ENCODE results near the gene ZNF543.
"Not testable (repeated sequence)": the region's sequence is repeated elsewhere in the genome, so short reads cannot be mapped to it uniquely, and the experiment has no call there.

ZNF543 gene

GRCh38 chr19:57276430-57276829 is 43.8 kb upstream of the ZNF543 start:
- Histone ChIP-seq H2AFZ (ENCODE audit: low read length) (no peak overlapping the region), H3K27ac (ENCODE audit: low read length) (no peak overlapping the region), H3K9me3 (replicated peaks; ENCODE audit: insufficient read depth, low read length) (no peaks in the 10 kb centered on the region), H3K27me3 (replicated peaks; ENCODE audit: insufficient read depth, low read length) (no peaks in the 10 kb centered on the region), H3K79me2 (ENCODE audit: low read length) (peaks cover 12% of the 10 kb centered on the region), H4K20me1 (ENCODE audit: insufficient read depth, low read length) (no peaks in the 10 kb centered on the region), H3F3A (ENCODE audit: insufficient read depth, low read length) (peaks cover 16% of the 10 kb centered on the region), H3K9ac (ENCODE audit: low read length) (no peak overlapping the region), H3K4me1 (ENCODE audit: low read length) (0 out of 2 replicates have a peak, but pooled peaks cover 5% of the 10 kb centered on the region), H3K9me2 (replicated peaks; ENCODE audit: insufficient read depth, low read length) (no peaks in the 10 kb centered on the region), H3K4me2 (ENCODE audit: low read depth, low read length) (no peak overlapping the region), H3K36me3 (replicated peaks; ENCODE audit: insufficient read depth, low read length) (no peaks in the 10 kb centered on the region), H3K4me3 (ENCODE audit: low read length) (no peak overlapping the region)
- no peak for DNase-seq
- TF ChIP-seq EZH2 (optimal IDR thresholded peaks at IDR 0.05; ENCODE audit: low read depth, low read length) (no peak), EZH2phosphoT487 (IDR thresholded peaks at IDR 0.05; ENCODE audit: low read length) (no peak), CTCF (IDR thresholded peaks at IDR 0.05; ENCODE audit: low read length) (no peak)

GRCh38 chr19:57278481-57278880 is 41.8 kb upstream of the ZNF543 start:
- H3K9me2 ChIP-seq (replicated peaks; ENCODE audit: insufficient read depth, low read length); H3K27me3 ChIP-seq (replicated peaks; ENCODE audit: insufficient read depth, low read length); H3K36me3 ChIP-seq (replicated peaks; ENCODE audit: insufficient read depth, low read length); H3K27ac ChIP-seq (ENCODE audit: low read length); H3K9ac ChIP-seq (ENCODE audit: low read length); DNase-seq; H3K9me3 ChIP-seq (replicated peaks; ENCODE audit: insufficient read depth, low read length); H3K4me3 ChIP-seq (ENCODE audit: low read length); H4K20me1 ChIP-seq (ENCODE audit: insufficient read depth, low read length); H2AFZ ChIP-seq (ENCODE audit: low read length); H3K4me2 ChIP-seq (ENCODE audit: low read depth, low read length): not testable (repeated sequence)
- Histone ChIP-seq H3K4me1 (ENCODE audit: low read length) (peaks cover 18% of the 10 kb centered on the region), H3F3A (ENCODE audit: insufficient read depth, low read length) (peaks cover 34% of the 10 kb centered on the region), H3K79me2 (ENCODE audit: low read length) (peaks cover 29% of the 10 kb centered on the region)

- TF ChIP-seq EZH2 (optimal IDR thresholded peaks at IDR 0.05; ENCODE audit: low read depth, low read length) (no peak), EZH2phosphoT487 (IDR thresholded peaks at IDR 0.05; ENCODE audit: low read length) (no peak), CTCF (IDR thresholded peaks at IDR 0.05; ENCODE audit: low read length) (peak; percentile 50)
- Histone ChIP-seq H3K9me3 (replicated peaks; ENCODE audit: insufficient read depth, low read length) (no peaks in the 10 kb centered on the region), H3K79me2 (ENCODE audit: low read length) (peaks cover 40% of the 10 kb centered on the region), H3K36me3 (replicated peaks; ENCODE audit: insufficient read depth, low read length) (peaks cover 4% of the 10 kb centered on the region; the same call in 1 of the 2 replicates), H2AFZ (ENCODE audit: low read length) (peak overlapping the region; percentile 47), H3K4me2 (ENCODE audit: low read depth, low read length) (peak overlapping the region; percentile 73), H3K4me3 (ENCODE audit: low read length) (peak overlapping the region; percentile 88), H3K9ac (ENCODE audit: low read length) (peak overlapping the region; percentile 96), H3K27me3 (replicated peaks; ENCODE audit: insufficient read depth, low read length) (no peaks in the 10 kb centered on the region), H4K20me1 (ENCODE audit: insufficient read depth, low read length) (no peaks in the 10 kb centered on the region), H3F3A (ENCODE audit: insufficient read depth, low read length) (peaks cover 39% of the 10 kb centered on the region), H3K4me1 (ENCODE audit: low read length) (peaks cover 27% of the 10 kb centered on the region), H3K9me2 (replicated peaks; ENCODE audit: insufficient read depth, low read length) (no peaks in the 10 kb centered on the region), H3K27ac (ENCODE audit: low read length) (peak overlapping the region; percentile 91)
- peak; percentile 89 for DNase-seq
Measured at GRCh38 chr19:57279418-57280164, 40.7 kb upstream of the ZNF543 start.

Measured in MM.1S (cell line).